Smooth muscle cell (in vitro differentiated cells): Measurements from ENCODE around the gene MEF2C. TPM values are rescaled to one million over a fixed set of nuclear protein-coding genes. Genes with fewer than 3 reads are reported as not detected.

Source experiments
- DNase-seq: peaks from one replicate; lab custom pipeline; 2025; ENCODE audit not compliant: unreplicated experiment; lab: John Stamatoyannopoulos, UW
- H2AFZ ChIP-seq: fragments of 200-600 bp; sonication (generic); 2 replicates; pipeline ENCODE4 v1.6.0; 2016; ENCODE audit warnings: antibody characterized with exemption, low read depth, mild to moderate bottlenecking
- H3F3A ChIP-seq: fragments of 200-600 bp; sonication (generic); 2 replicates; pipeline ENCODE4 v1.6.0; 2017; ENCODE audit warnings: antibody characterized with exemption, low read depth
- H3K27ac ChIP-seq: fragments of 200-600 bp; sonication (generic); 2 replicates; pipeline ENCODE4 v1.5.1; 2016; ENCODE audit warnings: low read depth, mild to moderate bottlenecking
- H3K27me3 ChIP-seq: fragments of 200-600 bp; sonication (generic); 2 replicates; pipeline ENCODE4 v1.6.1; 2016; ENCODE audit warnings: low read depth, mild to moderate bottlenecking
- H3K36me3 ChIP-seq: fragments of 200-600 bp; sonication (generic); 2 replicates; pipeline ENCODE4 v1.5.1; 2016; ENCODE audit warnings: low read depth
- H3K4me1 ChIP-seq: fragments of 200-600 bp; sonication (generic); 2 replicates; pipeline ENCODE4 v1.5.1; 2016; ENCODE audit warnings: low read depth
- H3K4me2 ChIP-seq: fragments of 200-600 bp; sonication (generic); 2 replicates; pipeline ENCODE4 v1.6.0; 2016; ENCODE audit warnings: mild to moderate bottlenecking
- H3K4me3 ChIP-seq: fragments of 200-600 bp; sonication (generic); 2 replicates; pipeline ENCODE4 v1.5.1; 2016; ENCODE audit warnings: mild to moderate bottlenecking
- H3K79me2 ChIP-seq: fragments of 200-600 bp; sonication (generic); 2 replicates; pipeline ENCODE4 v1.6.0; 2016; ENCODE audit warnings: low read depth, mild to moderate bottlenecking
- H3K9ac ChIP-seq: fragments of 200-600 bp; sonication (generic); 2 replicates; pipeline ENCODE4 v1.6.0; 2016; ENCODE audit warnings: low read depth
- H3K9me3 ChIP-seq: fragments of 200-600 bp; sonication (generic); replicated peaks from 2 replicates; pipeline ENCODE4 v1.5.1; 2016; ENCODE audit warnings: low read depth
- H4K20me1 ChIP-seq: fragments of 200-600 bp; sonication (generic); 2 replicates; pipeline ENCODE4 v1.6.0; 2016; ENCODE audit warnings: low read depth
- WGBS: methylation state at CpG from one replicate; pipeline ENCODE4 v1.1.7; 2016; ENCODE audit warnings: low lambda C conversion rate; 5-methylcytosine and 5-hydroxymethylcytosine counted together
- polyA plus RNA-seq: library from polyadenylated mRNA; unstranded; fragments of >200 nt; fragmentation: Nextera tagmentation; extraction: Ambion mirVana; gene quantifications from 2 replicates; pipeline ENCODE4 v1.2.1, GENCODE V29; 2016
- total RNA-seq: library from RNA; depleted of rRNA; stranded (reverse); fragments of >200 nt; gene quantifications from 2 replicates; pipeline ENCODE4 v1.2.3, GENCODE V29; 2014
- TF ChIP-seq, protein P1 (sequence below): fragments of 200-600 bp; sonication (generic); IDR thresholded peaks from 2 replicates; pipeline ENCODE4 v1.5.1; 2017; ENCODE audit warnings: borderline replicate concordance, mild to moderate bottlenecking, antibody characterized with exemption; ENCODE audit not compliant: insufficient read depth, poor library complexity, severe bottlenecking

MEF2C gene
- total and polyA plus RNA-seq, 2 experiments from 2014 or later: 11.4 to 14.0 TPM

DNA sequence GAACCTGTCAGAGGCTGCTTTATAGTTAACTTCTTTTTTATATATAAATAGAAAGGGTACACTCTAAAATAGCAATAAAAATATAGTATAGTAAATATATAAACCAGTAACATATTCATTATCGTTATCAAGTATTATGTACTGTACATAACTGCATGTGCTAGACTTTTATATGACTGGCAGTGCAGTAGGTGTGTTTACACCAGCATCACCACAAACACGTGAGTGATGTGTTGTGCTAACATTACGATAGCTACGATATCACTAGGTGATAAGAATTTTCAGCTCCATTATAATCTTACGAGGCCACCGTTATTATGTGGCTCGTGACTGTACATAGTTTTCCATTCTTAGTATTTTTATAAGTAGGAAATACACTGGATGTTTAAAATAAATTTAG is 43.8 kb upstream of the MEF2C start:
- Histone ChIP-seq H3F3A (no peaks in the 10 kb centered on the region), H3K4me1 (no peaks in the 10 kb centered on the region), H3K4me2 (no peak overlapping the region), H3K79me2 (no peaks in the 10 kb centered on the region), H4K20me1 (no peaks in the 10 kb centered on the region), H3K4me3 (no peak overlapping the region), H3K36me3 (no peaks in the 10 kb centered on the region), H3K27me3 (no peaks in the 10 kb centered on the region), H2AFZ (no peak overlapping the region), H3K27ac (no peak overlapping the region), H3K9me3 (no peaks in the 10 kb centered on the region), H3K9ac (no peak overlapping the region)
- 83% methylated on average over 7 of the region's 7 CpGs for WGBS
- DNase-seq: no peak
- TF ChIP-seq, protein P1, sequence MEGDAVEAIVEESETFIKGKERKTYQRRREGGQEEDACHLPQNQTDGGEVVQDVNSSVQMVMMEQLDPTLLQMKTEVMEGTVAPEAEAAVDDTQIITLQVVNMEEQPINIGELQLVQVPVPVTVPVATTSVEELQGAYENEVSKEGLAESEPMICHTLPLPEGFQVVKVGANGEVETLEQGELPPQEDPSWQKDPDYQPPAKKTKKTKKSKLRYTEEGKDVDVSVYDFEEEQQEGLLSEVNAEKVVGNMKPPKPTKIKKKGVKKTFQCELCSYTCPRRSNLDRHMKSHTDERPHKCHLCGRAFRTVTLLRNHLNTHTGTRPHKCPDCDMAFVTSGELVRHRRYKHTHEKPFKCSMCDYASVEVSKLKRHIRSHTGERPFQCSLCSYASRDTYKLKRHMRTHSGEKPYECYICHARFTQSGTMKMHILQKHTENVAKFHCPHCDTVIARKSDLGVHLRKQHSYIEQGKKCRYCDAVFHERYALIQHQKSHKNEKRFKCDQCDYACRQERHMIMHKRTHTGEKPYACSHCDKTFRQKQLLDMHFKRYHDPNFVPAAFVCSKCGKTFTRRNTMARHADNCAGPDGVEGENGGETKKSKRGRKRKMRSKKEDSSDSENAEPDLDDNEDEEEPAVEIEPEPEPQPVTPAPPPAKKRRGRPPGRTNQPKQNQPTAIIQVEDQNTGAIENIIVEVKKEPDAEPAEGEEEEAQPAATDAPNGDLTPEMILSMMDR: no peak

- WGBS: 68% methylated on average over 2 of the region's 2 CpGs
- peak overlapping the region; percentile 64 for H3K4me2 ChIP-seq
- no peaks in the 10 kb centered on the region for H3K79me2 ChIP-seq
- no peak overlapping the region for H3K4me3 ChIP-seq
- H3K9me3 ChIP-seq: no peaks in the 10 kb centered on the region
- no peaks in the 10 kb centered on the region for H3K4me1 ChIP-seq
- no peaks in the 10 kb centered on the region for H3F3A ChIP-seq
- H3K36me3 ChIP-seq: no peaks in the 10 kb centered on the region
- H2AFZ ChIP-seq: no peak overlapping the region
- no peaks in the 10 kb centered on the region for H3K27me3 ChIP-seq
- TF ChIP-seq, protein P1: no peak
- H4K20me1 ChIP-seq: no peaks in the 10 kb centered on the region
- peak overlapping the region; percentile 18 for H3K27ac ChIP-seq
- no peak for DNase-seq
- no peak overlapping the region for H3K9ac ChIP-seq
Measured at GRCh38 chr5:88925692-88926490, 42.9 kb upstream of the MEF2C start.

DNA sequence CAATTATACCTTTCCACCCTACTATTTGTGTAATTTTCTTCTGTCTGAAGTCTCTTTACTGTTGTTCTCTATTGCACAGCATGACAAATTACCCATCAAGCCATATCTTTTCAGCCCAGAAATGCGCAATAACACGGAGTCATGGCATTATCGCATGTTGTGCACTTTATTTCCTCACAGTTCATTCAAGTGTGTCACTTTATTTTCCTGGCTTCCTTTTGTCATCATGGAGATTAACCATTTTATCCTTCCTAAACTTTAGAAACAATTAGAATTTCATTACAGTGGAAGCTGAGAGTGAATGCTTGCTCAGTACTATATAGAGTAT is 41.3 kb upstream of the MEF2C start:
- Histone ChIP-seq H3K27me3 (no peaks in the 10 kb centered on the region), H3K4me3 (no peak overlapping the region), H3K27ac (no peak overlapping the region), H3K79me2 (no peaks in the 10 kb centered on the region), H3K4me1 (no peaks in the 10 kb centered on the region), H3F3A (no peaks in the 10 kb centered on the region), H3K9ac (no peak overlapping the region), H3K36me3 (no peaks in the 10 kb centered on the region), H3K4me2 (no peak overlapping the region), H3K9me3 (no peaks in the 10 kb centered on the region), H2AFZ (no peak overlapping the region), H4K20me1 (no peaks in the 10 kb centered on the region)
- no peak for DNase-seq
- TF ChIP-seq, protein P1: no peak
- WGBS: 88% methylated on average over 3 of the region's 3 CpGs
